HCT116 (cell line): ENCODE data around the gene TM4SF20. TPM values are rescaled to one million over a fixed set of nuclear protein-coding genes. Genes with fewer than 3 reads are reported as not detected.

Experiments used
- ATAC-seq: fragments of 200-7000 bp; cut with Tn5 transposase; 2 replicates; pipeline ENCODE4 v1.9.1; 2020; ENCODE audit warnings: mild to moderate bottlenecking, moderate library complexity
- BruUV-seq: library from RNA; stranded (reverse); fragments of 400-500 nt; replicated peaks from 2 replicates; lab custom pipeline; 2021; lab: Mats Ljungman, UMichigan
- CTCF ChIA-PET: fragments of 300-600 bp; sonication (Branson Sonifier 250); formaldehyde crosslinking; loops from one replicate; lab custom pipeline; 2021; ENCODE audit warnings: antibody characterized with exemption; lab: Charles Lee
- POLR2A ChIA-PET: fragments of 300-600, 350-600 bp; sonication (Branson Sonifier 250); formaldehyde crosslinking; loops from one replicate; lab custom pipeline; 2021; ENCODE audit warnings: antibody characterized with exemption; lab: Charles Lee
- RAD21 ChIA-PET, 2 experiments: fragments of 300-600 bp; sonication (Branson Sonifier 250); formaldehyde crosslinking; loops; one replicate each; lab custom pipeline; 2023; ENCODE audit warnings: low total read pairs in 2 of 2; ENCODE audit not compliant: uncharacterized antibody in 2 of 2, unreplicated experiment in 2 of 2, low non-redundant PET in 1 of 2; lab: Charles Lee
- DNase-seq: peaks from one replicate; pipeline ENCODE4 v3.0.0-alpha.2; 2010; ENCODE audit warnings: low read depth, low spot score
- H2AFZ ChIP-seq: fragments of 200-600 bp; shearing (Covaris generic), sonication (generic); 2 replicates; pipeline ENCODE4 v1.6.1; 2017; ENCODE audit warnings: low read depth, mixed run types, mixed read lengths, antibody characterized with exemption, low read length; ENCODE audit not compliant: poor library complexity, severe bottlenecking
- H3K27ac ChIP-seq: 2 replicates; pipeline ENCODE4 v1.5.1; 2012; ENCODE audit warnings: low read depth, low read length
- H3K27me3 ChIP-seq: fragments of 200-600 bp; sonication (generic); 2 replicates; pipeline ENCODE4 v1.6.1; 2016; ENCODE audit warnings: mixed run types, low read length, mixed read lengths; ENCODE audit not compliant: insufficient read depth
- H3K36me3 ChIP-seq, 2 experiments: fragments of 200-500 bp in 1 of 2; fragments of 200-600 bp in 1 of 2; sonication (Bioruptor generic) in 1 of 2; sonication (generic) in 1 of 2; 2 replicates each; pipeline versions ENCODE4 v1.5.1 to v1.6.1; 2014 to 2016; ENCODE audit warnings: low read length in 2 of 2, inconsistent platforms in 1 of 2, mixed read lengths in 1 of 2, mixed run types in 1 of 2; ENCODE audit not compliant: insufficient read depth in 2 of 2, control insufficient read depth in 1 of 2
- H3K4me1 ChIP-seq, 2 experiments: fragments of 200-600 bp in 1 of 2; sonication (generic) in 1 of 2; 2 replicates each; pipeline versions ENCODE4 v1.5.1 to v1.6.1; 2012 to 2017; ENCODE audit warnings: low read length in 2 of 2, inconsistent platforms in 1 of 2, mild to moderate bottlenecking in 1 of 2, mixed read lengths in 1 of 2, mixed run types in 1 of 2, moderate library complexity in 1 of 2; ENCODE audit not compliant: insufficient read depth in 2 of 2, control insufficient read depth in 1 of 2
- H3K4me2 ChIP-seq: fragments of 200-600 bp; sonication (generic); 2 replicates; pipeline ENCODE4 v1.6.1; 2017; ENCODE audit warnings: mixed run types, low read length, mixed read lengths
- H3K4me3 ChIP-seq, 2 experiments: fragments of 200-600 bp in 1 of 2; sonication (generic) in 1 of 2; replicated peaks in 1 of 2; 2 replicates each; pipeline ENCODE4 v1.5.1; 2011 to 2016; ENCODE audit warnings: low read length in 2 of 2, control low read depth in 1 of 2, low read depth in 1 of 2, mild to moderate bottlenecking in 1 of 2, mixed read lengths in 1 of 2, mixed run types in 1 of 2
- H3K79me2 ChIP-seq: fragments of 200-600 bp; sonication (generic); 2 replicates; pipeline ENCODE4 v1.6.1; 2017; ENCODE audit warnings: mild to moderate bottlenecking, mixed run types, low read length, moderate library complexity, mixed read lengths; ENCODE audit not compliant: insufficient read depth
- H3K9ac ChIP-seq: fragments of 200-600 bp; sonication (generic); 2 replicates; pipeline ENCODE4 v1.6.1; 2016; ENCODE audit warnings: low read length, mixed read lengths
- H3K9me2 ChIP-seq: fragments of 200-600 bp; sonication (generic), shearing (Covaris generic); 2 replicates; pipeline ENCODE4 v1.6.1; 2017; ENCODE audit warnings: mixed run types, mild to moderate bottlenecking, moderate library complexity; ENCODE audit not compliant: insufficient read depth
- H3K9me3 ChIP-seq, 2 experiments: fragments of 200-500 bp in 1 of 2; fragments of 200-600 bp in 1 of 2; sonication (Bioruptor generic) in 1 of 2; sonication (generic) in 1 of 2; 2 replicates each; pipeline ENCODE4 v1.6.1; 2014 to 2017; ENCODE audit warnings: low read length in 2 of 2, mixed read lengths in 2 of 2, inconsistent platforms in 1 of 2, low read depth in 1 of 2, mild to moderate bottlenecking in 1 of 2, mixed run types in 1 of 2, moderate library complexity in 1 of 2; ENCODE audit not compliant: control insufficient read depth in 1 of 2, insufficient read depth in 1 of 2
- H4K20me1 ChIP-seq: fragments of 200-600 bp; sonication (generic), shearing (Covaris generic); 2 replicates; pipeline ENCODE4 v1.6.1; 2017; ENCODE audit warnings: mixed run types, mild to moderate bottlenecking, moderate library complexity; ENCODE audit not compliant: insufficient read depth
- CBX3 ChIP-seq: IDR thresholded peaks from 2 replicates; pipeline ENCODE4 v1.6.1; 2012; ENCODE audit warnings: low read depth
- EZH2phosphoT487 ChIP-seq: fragments of 200-600 bp; IDR thresholded peaks from 2 replicates; pipeline ENCODE4 v1.6.1; 2018; ENCODE audit warnings: antibody characterized with exemption, borderline replicate concordance
- POLR2A ChIP-seq: IDR thresholded peaks from 2 replicates; pipeline ENCODE4 v1.7.0; 2011; ENCODE audit warnings: borderline replicate concordance; ENCODE audit not compliant: insufficient read depth, insufficient read length; ENCODE audit errors: extremely low read depth
- POLR2AphosphoS5 ChIP-seq: IDR thresholded peaks from 2 replicates; pipeline ENCODE4 v1.6.1; 2011; ENCODE audit warnings: mild to moderate bottlenecking, low read depth, low read length, moderate library complexity
- TCF7L2 ChIP-seq: IDR thresholded peaks from 2 replicates; pipeline ENCODE4 v1.7.0; 2011; ENCODE audit warnings: borderline replicate concordance, inconsistent platforms; ENCODE audit not compliant: insufficient read depth, insufficient read length; ENCODE audit errors: extremely low read depth
- intact Hi-C: fragments of 100-400 bp; cut with micrococcal nuclease; formaldehyde crosslinking; loops from 2 replicates; pipeline ENCODE4 v1.10.0; 2022
- total RNA-seq: library from RNA; stranded (reverse); gene quantifications from one replicate; pipeline ENCODE4 v1.2.1, GENCODE V29; 2021; ENCODE audit not compliant: unreplicated experiment
- TF ChIP-seq, protein P1 (sequence below): IDR thresholded peaks from 2 replicates; pipeline ENCODE4 v1.6.1; 2012; ENCODE audit warnings: low read depth
- TF ChIP-seq, protein P2 (sequence below), 3 experiments: fragments of 200-600 bp in 1 of 3; sonication (generic) in 1 of 3; IDR thresholded peaks in 2 of 3; conservative IDR thresholded peaks in 1 of 3; 2 replicates each; pipeline ENCODE4 v1.5.1; 2012 to 2017; ENCODE audit warnings: low read depth in 2 of 3, low read length in 2 of 3, antibody characterized with exemption in 1 of 3, borderline replicate concordance in 1 of 3, control low read depth in 1 of 3, mild to moderate bottlenecking in 1 of 3, mixed read lengths in 1 of 3, mixed run types in 1 of 3, moderate library complexity in 1 of 3; ENCODE audit not compliant: insufficient read depth in 1 of 3
- TF ChIP-seq, protein P3 (sequence below): IDR thresholded peaks from 2 replicates; pipeline ENCODE4 v1.6.1; 2012

The TM4SF20 gene
- total RNA-seq, 1 experiment from 2014 or later = not detected

DNA sequence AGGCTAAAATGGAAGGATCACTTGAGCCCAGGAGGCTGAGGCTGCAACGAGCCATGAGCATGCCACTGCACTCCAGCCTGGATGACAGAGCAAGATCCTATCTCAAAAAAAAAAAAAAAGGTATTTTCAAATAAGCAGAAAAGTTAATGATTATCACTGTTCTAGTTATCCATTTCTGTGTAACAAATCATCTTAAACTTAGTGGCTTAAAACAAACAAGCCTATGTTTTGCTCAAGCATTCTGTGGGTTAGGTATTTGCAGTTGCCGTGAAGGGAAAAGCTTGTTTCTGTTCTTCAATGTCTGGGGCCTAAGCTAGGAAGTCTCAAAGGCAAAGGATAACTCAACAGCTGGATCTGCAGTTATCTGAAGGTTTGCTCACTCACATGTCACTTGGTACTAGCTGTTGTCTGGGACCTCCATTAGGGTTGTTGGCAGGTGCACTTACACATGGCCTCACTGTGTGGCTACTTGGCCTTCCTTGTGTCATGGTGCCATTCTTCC, 40.0 kb downstream of the TM4SF20 start:
- no peaks in the 10 kb centered on the region for H3K27me3 ChIP-seq
- no peaks in the 10 kb centered on the region for H4K20me1 ChIP-seq
- intact Hi-C loops = no loop called here
- DNase-seq = no peak
- POLR2A ChIA-PET = no interaction called here
- H3K9ac ChIP-seq = no peak overlapping the region
- H3K36me3 ChIP-seq = peaks cover 16 to 20% of the 10 kb centered on the region in 2 experiments
- RAD21 ChIA-PET = no interaction called here
- H2AFZ ChIP-seq = no peak overlapping the region
- BruUV-seq = no TSS peak
- CTCF ChIA-PET = no interaction called here
- no peak overlapping the region for H3K4me3 ChIP-seq
- no peaks in the 10 kb centered on the region for H3K4me1 ChIP-seq
- TF ChIP-seq, protein P1, sequence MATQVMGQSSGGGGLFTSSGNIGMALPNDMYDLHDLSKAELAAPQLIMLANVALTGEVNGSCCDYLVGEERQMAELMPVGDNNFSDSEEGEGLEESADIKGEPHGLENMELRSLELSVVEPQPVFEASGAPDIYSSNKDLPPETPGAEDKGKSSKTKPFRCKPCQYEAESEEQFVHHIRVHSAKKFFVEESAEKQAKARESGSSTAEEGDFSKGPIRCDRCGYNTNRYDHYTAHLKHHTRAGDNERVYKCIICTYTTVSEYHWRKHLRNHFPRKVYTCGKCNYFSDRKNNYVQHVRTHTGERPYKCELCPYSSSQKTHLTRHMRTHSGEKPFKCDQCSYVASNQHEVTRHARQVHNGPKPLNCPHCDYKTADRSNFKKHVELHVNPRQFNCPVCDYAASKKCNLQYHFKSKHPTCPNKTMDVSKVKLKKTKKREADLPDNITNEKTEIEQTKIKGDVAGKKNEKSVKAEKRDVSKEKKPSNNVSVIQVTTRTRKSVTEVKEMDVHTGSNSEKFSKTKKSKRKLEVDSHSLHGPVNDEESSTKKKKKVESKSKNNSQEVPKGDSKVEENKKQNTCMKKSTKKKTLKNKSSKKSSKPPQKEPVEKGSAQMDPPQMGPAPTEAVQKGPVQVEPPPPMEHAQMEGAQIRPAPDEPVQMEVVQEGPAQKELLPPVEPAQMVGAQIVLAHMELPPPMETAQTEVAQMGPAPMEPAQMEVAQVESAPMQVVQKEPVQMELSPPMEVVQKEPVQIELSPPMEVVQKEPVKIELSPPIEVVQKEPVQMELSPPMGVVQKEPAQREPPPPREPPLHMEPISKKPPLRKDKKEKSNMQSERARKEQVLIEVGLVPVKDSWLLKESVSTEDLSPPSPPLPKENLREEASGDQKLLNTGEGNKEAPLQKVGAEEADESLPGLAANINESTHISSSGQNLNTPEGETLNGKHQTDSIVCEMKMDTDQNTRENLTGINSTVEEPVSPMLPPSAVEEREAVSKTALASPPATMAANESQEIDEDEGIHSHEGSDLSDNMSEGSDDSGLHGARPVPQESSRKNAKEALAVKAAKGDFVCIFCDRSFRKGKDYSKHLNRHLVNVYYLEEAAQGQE = no peak
- TF ChIP-seq, protein P2, sequence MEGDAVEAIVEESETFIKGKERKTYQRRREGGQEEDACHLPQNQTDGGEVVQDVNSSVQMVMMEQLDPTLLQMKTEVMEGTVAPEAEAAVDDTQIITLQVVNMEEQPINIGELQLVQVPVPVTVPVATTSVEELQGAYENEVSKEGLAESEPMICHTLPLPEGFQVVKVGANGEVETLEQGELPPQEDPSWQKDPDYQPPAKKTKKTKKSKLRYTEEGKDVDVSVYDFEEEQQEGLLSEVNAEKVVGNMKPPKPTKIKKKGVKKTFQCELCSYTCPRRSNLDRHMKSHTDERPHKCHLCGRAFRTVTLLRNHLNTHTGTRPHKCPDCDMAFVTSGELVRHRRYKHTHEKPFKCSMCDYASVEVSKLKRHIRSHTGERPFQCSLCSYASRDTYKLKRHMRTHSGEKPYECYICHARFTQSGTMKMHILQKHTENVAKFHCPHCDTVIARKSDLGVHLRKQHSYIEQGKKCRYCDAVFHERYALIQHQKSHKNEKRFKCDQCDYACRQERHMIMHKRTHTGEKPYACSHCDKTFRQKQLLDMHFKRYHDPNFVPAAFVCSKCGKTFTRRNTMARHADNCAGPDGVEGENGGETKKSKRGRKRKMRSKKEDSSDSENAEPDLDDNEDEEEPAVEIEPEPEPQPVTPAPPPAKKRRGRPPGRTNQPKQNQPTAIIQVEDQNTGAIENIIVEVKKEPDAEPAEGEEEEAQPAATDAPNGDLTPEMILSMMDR (IDR thresholded peaks at IDR 0.05 in 2 of 3, conservative IDR thresholded peaks at IDR 0.05 in 1 of 3; ENCODE audit: borderline replicate concordance in 1 of 3, insufficient read depth in 1 of 3, low read depth in 2 of 3, low read length in 2 of 3) = no peak
- TF ChIP-seq POLR2A (no peak), TCF7L2 (no peak), CBX3 (no peak), POLR2AphosphoS5 (no peak), EZH2phosphoT487 (no peak)
- TF ChIP-seq, protein P3, sequence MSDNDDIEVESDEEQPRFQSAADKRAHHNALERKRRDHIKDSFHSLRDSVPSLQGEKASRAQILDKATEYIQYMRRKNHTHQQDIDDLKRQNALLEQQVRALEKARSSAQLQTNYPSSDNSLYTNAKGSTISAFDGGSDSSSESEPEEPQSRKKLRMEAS = no peak
- H3K9me2 ChIP-seq = no peaks in the 10 kb centered on the region
- H3K27ac ChIP-seq = no peak overlapping the region
- H3K79me2 ChIP-seq = no peaks in the 10 kb centered on the region
- H3K9me3 ChIP-seq = no peaks in the 10 kb centered on the region
- no peak for ATAC-seq
- H3K4me2 ChIP-seq = no peak overlapping the region
